HUES6 (cell line): ENCODE measurements around the gene CIAO2A.

Experiments
- H3K27ac ChIP-seq: 2 replicates; pipeline ENCODE4 v1.7.0; 2013; ENCODE audit warnings: low read depth, mild to moderate bottlenecking, low read length, inconsistent platforms
- H3K27me3 ChIP-seq: 2 replicates; pipeline ENCODE4 v1.6.1; 2013; ENCODE audit warnings: low read length; ENCODE audit not compliant: control insufficient read depth, insufficient read depth
- H3K36me3 ChIP-seq: 2 replicates; pipeline ENCODE4 v1.6.1; 2013; ENCODE audit warnings: low read length; ENCODE audit not compliant: control insufficient read depth, insufficient read depth
- H3K4me1 ChIP-seq: 2 replicates; pipeline ENCODE4 v1.6.1; 2013; ENCODE audit warnings: low read length; ENCODE audit not compliant: control insufficient read depth, insufficient read depth
- H3K4me3 ChIP-seq: 2 replicates; pipeline ENCODE4 v1.5.1; 2013; ENCODE audit warnings: low read depth, low read length
- H3K9ac ChIP-seq: one replicate; pipeline ENCODE4 v1.6.1; 2013; ENCODE audit warnings: mild to moderate bottlenecking, low read length
- H3K9me3 ChIP-seq: 2 replicates; pipeline ENCODE4 v1.6.1; 2013; ENCODE audit warnings: low read depth, low read length; ENCODE audit not compliant: control insufficient read depth, insufficient read depth

CIAO2A gene

GRCh38 chr15:64048781-64049460, 44.7 kb downstream of the CIAO2A start:
- Histone ChIP-seq H3K9me3 (no peaks in the 10 kb centered on the region), H3K36me3 (no peaks in the 10 kb centered on the region), H3K4me3 (no peak overlapping the region), H3K27me3 (peaks cover 56% of the 10 kb centered on the region), H3K9ac (no peak overlapping the region), H3K4me1 (peaks cover 11% of the 10 kb centered on the region), H3K27ac (no peak overlapping the region)

- Histone ChIP-seq H3K4me1 (peaks cover 11% of the 10 kb centered on the region), H3K9ac (peak within 1 kb of the TSS; percentile 56), H3K36me3 (no peaks in the 10 kb centered on the region), H3K27me3 (peaks cover 57% of the 10 kb centered on the region), H3K27ac (no peak within 1 kb of the TSS), H3K9me3 (no peaks in the 10 kb centered on the region), H3K4me3 (peak within 1 kb of the TSS; percentile 69)
Observed at GRCh38 chr15:64046421-64047153, 47.1 kb downstream of the CIAO2A start, which contains the start of gene DAPK2. DAPK2 (minus strand) TSS chr15:64046485; CDS start chr15:64040261, 6,224 bp downstream.

GRCh38 chr15:64045774-64046420, 47.7 kb downstream of the CIAO2A start:
- H3K4me1 ChIP-seq = peaks cover 11% of the 10 kb centered on the region
- no peak overlapping the region for H3K9ac ChIP-seq
- H3K9me3 ChIP-seq = no peaks in the 10 kb centered on the region
- no peaks in the 10 kb centered on the region for H3K36me3 ChIP-seq
- H3K4me3 ChIP-seq = peak overlapping the region; percentile 69
- no peak overlapping the region for H3K27ac ChIP-seq
- peaks cover 57% of the 10 kb centered on the region for H3K27me3 ChIP-seq

- no peaks in the 10 kb centered on the region for H3K36me3 ChIP-seq
- peaks cover 6% of the 10 kb centered on the region; the same call in 1 of the 2 replicates for H3K4me1 ChIP-seq
- H3K27ac ChIP-seq = no peak overlapping the region
- H3K27me3 ChIP-seq = peaks cover 57% of the 10 kb centered on the region
- H3K9ac ChIP-seq = no peak overlapping the region
- no peak overlapping the region for H3K4me3 ChIP-seq
- no peaks in the 10 kb centered on the region for H3K9me3 ChIP-seq
Observed at GRCh38 chr15:64045101-64045435, 48.6 kb downstream of the CIAO2A start.

- Histone ChIP-seq H3K4me1 (peaks cover 6% of the 10 kb centered on the region; the same call in 1 of the 2 replicates), H3K4me3 (no peak overlapping the region), H3K27ac (no peak overlapping the region), H3K36me3 (no peaks in the 10 kb centered on the region), H3K9me3 (no peaks in the 10 kb centered on the region), H3K9ac (no peak overlapping the region), H3K27me3 (peaks cover 54% of the 10 kb centered on the region)
Observed at GRCh38 chr15:64044300-64045100, 49.1 kb downstream of the CIAO2A start.

- H3K36me3 ChIP-seq = no peaks in the 10 kb centered on the region
- H3K27me3 ChIP-seq = peaks cover 2% of the 10 kb centered on the region; the same call in 1 of the 2 replicates
- no peak overlapping the region for H3K9ac ChIP-seq
- H3K9me3 ChIP-seq = no peaks in the 10 kb centered on the region
- H3K27ac ChIP-seq = no peak overlapping the region
- H3K4me1 ChIP-seq = peaks cover 3% of the 10 kb centered on the region; the same call in 1 of the 2 replicates
- no peak overlapping the region for H3K4me3 ChIP-seq
Observed at GRCh38 chr15:64038878-64039610, 54.6 kb downstream of the CIAO2A start.

- no peaks in the 10 kb centered on the region for H3K36me3 ChIP-seq
Observed at GRCh38 chr15:64037966-64038365, 55.7 kb downstream of the CIAO2A start.

GRCh38 chr15:64037116-64037515, 56.5 kb downstream of the CIAO2A start:
- Histone ChIP-seq H3K4me3 (no peak overlapping the region), H3K9ac (no peak overlapping the region), H3K27me3 (no peaks in the 10 kb centered on the region), H3K9me3 (no peaks in the 10 kb centered on the region), H3K36me3 (no peaks in the 10 kb centered on the region), H3K27ac (no peak overlapping the region), H3K4me1 (peaks cover 3% of the 10 kb centered on the region; the same call in 1 of the 2 replicates)

More at GRCh38 chr15:64037966-64038365, 55.7 kb downstream of the CIAO2A start:
- H3K9me3 ChIP-seq = no peaks in the 10 kb centered on the region
- no peak overlapping the region for H3K27ac ChIP-seq
- H3K4me3 ChIP-seq = no peak overlapping the region
- H3K27me3 ChIP-seq = no peaks in the 10 kb centered on the region
- H3K9ac ChIP-seq = no peak overlapping the region
- peaks cover 3% of the 10 kb centered on the region; the same call in 1 of the 2 replicates for H3K4me1 ChIP-seq

- Histone ChIP-seq H3K9me3 (no peaks in the 10 kb centered on the region), H3K4me1 (peaks cover 3% of the 10 kb centered on the region; the same call in 1 of the 2 replicates), H3K9ac (no peak overlapping the region), H3K27ac (no peak overlapping the region), H3K4me3 (no peak overlapping the region), H3K36me3 (no peaks in the 10 kb centered on the region), H3K27me3 (no peaks in the 10 kb centered on the region)
Observed at GRCh38 chr15:64035525-64035924, 58.1 kb downstream of the CIAO2A start.

GRCh38 chr15:64034519-64034918, 59.1 kb downstream of the CIAO2A start:
- no peaks in the 10 kb centered on the region for H3K27me3 ChIP-seq
- H3K27ac ChIP-seq = no peak overlapping the region
- H3K36me3 ChIP-seq = no peaks in the 10 kb centered on the region

More at GRCh38 chr15:64034519-64034918, 59.1 kb downstream of the CIAO2A start:
- Histone ChIP-seq H3K9me3 (no peaks in the 10 kb centered on the region), H3K4me1 (peaks cover 3% of the 10 kb centered on the region; the same call in 1 of the 2 replicates), H3K4me3 (no peak overlapping the region), H3K9ac (no peak overlapping the region)
